ENCODE data around the gene MRPL16.
"Not testable (repeated sequence)": the region's sequence is repeated elsewhere in the genome, so short reads cannot be mapped to it uniquely, and the experiment has no call there.

Gene MRPL16

GRCh38 chr11:59810189-59810910, at the start of gene MRPL16:
MRPL16 (minus strand) TSS chr11:59810778; CDS start chr11:59810658, 120 bp downstream.
- peak; percentile 74 to 76 for DNase-seq (ENCODE audit: low read depth in 2 of 2)

- DNase-seq (ENCODE audit: low read depth in 2 of 2), result no peak
These were observed 49.1 kb upstream of the MRPL16 start for GRCh38 chr11:59859673-59860072.

- peak in 1 of 2 donors; percentile 9 for DNase-seq (ENCODE audit: low read depth in 2 of 2)
These were observed 47.2 kb upstream of the MRPL16 start for GRCh38 chr11:59857439-59858434.

GRCh38 chr11:59854871-59855270, 44.3 kb upstream of the MRPL16 start:
- no peak for DNase-seq (ENCODE audit: low read depth in 2 of 2)

- not testable (repeated sequence) for DNase-seq (ENCODE audit: low read depth in 2 of 2)
These were observed 40.8 kb upstream of the MRPL16 start for GRCh38 chr11:59851416-59851815.

GRCh38 chr11:59849551-59849950, 39.0 kb upstream of the MRPL16 start:
- not testable (repeated sequence) for DNase-seq (ENCODE audit: low read depth in 2 of 2)

- no peak for DNase-seq (ENCODE audit: low read depth in 2 of 2)
These were observed 38.6 kb upstream of the MRPL16 start for GRCh38 chr11:59849129-59849528.

- not testable (repeated sequence) for DNase-seq (ENCODE audit: low read depth in 2 of 2)
These were observed 37.9 kb upstream of the MRPL16 start for GRCh38 chr11:59848439-59848838.

- no peak for DNase-seq (ENCODE audit: low read depth in 2 of 2)
These were observed 37.0 kb upstream of the MRPL16 start for GRCh38 chr11:59847626-59848025.

GRCh38 chr11:59846556-59846955, 36.0 kb upstream of the MRPL16 start:
- DNase-seq (ENCODE audit: low read depth in 2 of 2), result no peak

- no peak for DNase-seq (ENCODE audit: low read depth in 2 of 2)
These were observed 34.8 kb upstream of the MRPL16 start, which contains the start of gene CBLIF for GRCh38 chr11:59845399-59845798. CBLIF (minus strand) TSS chr11:59845499; CDS start chr11:59845453, 46 bp downstream.

GRCh38 chr11:59842316-59842715, 31.7 kb upstream of the MRPL16 start:
- no peak for DNase-seq (ENCODE audit: low read depth in 2 of 2)

GRCh38 chr11:59841514-59841913, 30.9 kb upstream of the MRPL16 start:
- no peak for DNase-seq (ENCODE audit: low read depth in 2 of 2)

- DNase-seq (ENCODE audit: low read depth in 2 of 2), result no peak
These were observed 29.0 kb upstream of the MRPL16 start for GRCh38 chr11:59839615-59840014.

GRCh38 chr11:59833602-59834001, 23.0 kb upstream of the MRPL16 start:
- DNase-seq (ENCODE audit: low read depth in 2 of 2), result no peak

- no peak for DNase-seq (ENCODE audit: low read depth in 2 of 2)
These were observed 18.8 kb upstream of the MRPL16 start for GRCh38 chr11:59829358-59829757.

- DNase-seq (ENCODE audit: low read depth in 2 of 2), result no peak
These were observed 12.5 kb upstream of the MRPL16 start for GRCh38 chr11:59822989-59823566.

GRCh38 chr11:59818572-59818971, 8.0 kb upstream of the MRPL16 start:
- no peak for DNase-seq (ENCODE audit: low read depth in 2 of 2)

- not testable (repeated sequence) for DNase-seq (ENCODE audit: low read depth in 2 of 2)
These were observed 5.9 kb upstream of the MRPL16 start for GRCh38 chr11:59816434-59816833.

GRCh38 chr11:59815754-59816153, 5.2 kb upstream of the MRPL16 start:
- DNase-seq (ENCODE audit: low read depth in 2 of 2), result no peak

- DNase-seq (ENCODE audit: low read depth in 2 of 2), result no peak
These were observed 3.4 kb upstream of the MRPL16 start for GRCh38 chr11:59814021-59814420.

GRCh38 chr11:59813364-59813763, 2.8 kb upstream of the MRPL16 start:
- no peak for DNase-seq (ENCODE audit: low read depth in 2 of 2)
